Dendritic cell treated with granulocyte-macrophage colony-stimulating factor and Interleukin-4, amounts not matched to agents 40 ng/mL and 50 ng/mL, for 4 days (primary cell): Measurements from ENCODE around the gene AK9.
"Not testable (repeated sequence)": the region's sequence is repeated elsewhere in the genome, so short reads cannot be mapped to it uniquely, and the experiment has no call there.

Source experiments
- H3K27ac Mint-ChIP-seq: one replicate; pipeline ENCODE4 v1.8.0; 2022; ENCODE audit warnings: mild to moderate bottlenecking, mixed read lengths
- H3K27me3 Mint-ChIP-seq: one replicate; pipeline ENCODE4 v1.8.0; 2022; ENCODE audit warnings: mild to moderate bottlenecking, mixed read lengths
- H3K36me3 Mint-ChIP-seq: one replicate; pipeline ENCODE4 v1.8.0; 2022; ENCODE audit warnings: low read depth, mixed read lengths
- H3K4me1 Mint-ChIP-seq: one replicate; pipeline ENCODE4 v1.8.0; 2022; ENCODE audit warnings: low read depth, mixed read lengths
- H3K4me3 Mint-ChIP-seq: one replicate; pipeline ENCODE4 v1.8.0; 2022; ENCODE audit warnings: mild to moderate bottlenecking, moderate library complexity, mixed read lengths
- H3K9me3 Mint-ChIP-seq: one replicate; pipeline ENCODE4 v1.8.0; 2022; ENCODE audit warnings: mixed read lengths
- intact Hi-C: fragments of 100-400 bp; cut with micrococcal nuclease; formaldehyde crosslinking; loops from one replicate; pipeline ENCODE4 v1.15.0; 2022

The AK9 gene

GRCh38 chr6:109690737-109691621, at the start of gene AK9, which contains the start of gene FIG4:
Gene AK9 (minus strand): TSS chr6:109691202. CDS start chr6:109675745, 15,457 bp downstream.
Gene FIG4 (plus strand): TSS chr6:109691296. CDS start chr6:109691436, 140 bp downstream.
- Mint-ChIP-seq H3K27ac (peak within 1 kb of the TSS; percentile 96), H3K27me3 (no peaks in the 10 kb centered on the region), H3K36me3 (peaks cover 21% of the 10 kb centered on the region), H3K9me3 (peaks cover 6% of the 10 kb centered on the region), H3K4me3 (peak within 1 kb of the TSS; percentile 85), H3K4me1 (peaks cover 48% of the 10 kb centered on the region)
- intact Hi-C loops, result loop anchor here (1.0 to 5.0 kb wide), 2 partner anchors 249 to 489 kb away; partner anchors contain the start of genes CDC40, PPIL6 and SMPD2

GRCh38 chr6:109740787-109741186, 49.8 kb upstream of the AK9 start:
- H3K27ac Mint-ChIP-seq, result no peak overlapping the region
- H3K36me3 Mint-ChIP-seq, result peaks cover 69% of the 10 kb centered on the region
- no peaks in the 10 kb centered on the region for H3K27me3 Mint-ChIP-seq
- intact Hi-C loops, result no loop called here
- peaks cover 28% of the 10 kb centered on the region for H3K9me3 Mint-ChIP-seq
- no peaks in the 10 kb centered on the region for H3K4me1 Mint-ChIP-seq
- no peak overlapping the region for H3K4me3 Mint-ChIP-seq

- peaks cover 80% of the 10 kb centered on the region for H3K36me3 Mint-ChIP-seq
- no peak overlapping the region for H3K27ac Mint-ChIP-seq
These were observed 48.7 kb upstream of the AK9 start for GRCh38 chr6:109739686-109740085.

GRCh38 chr6:109738667-109739066, 47.7 kb upstream of the AK9 start:
- Mint-ChIP-seq H3K9me3 (peaks cover 28% of the 10 kb centered on the region), H3K4me1 (no peaks in the 10 kb centered on the region), H3K27ac (no peak overlapping the region), H3K36me3 (peaks cover 82% of the 10 kb centered on the region), H3K4me3 (no peak overlapping the region), H3K27me3 (no peaks in the 10 kb centered on the region)
- intact Hi-C loops, result no loop called here

More at GRCh38 chr6:109739686-109740085, 48.7 kb upstream of the AK9 start:
- intact Hi-C loops, result no loop called here
- no peak overlapping the region for H3K4me3 Mint-ChIP-seq
- H3K9me3 Mint-ChIP-seq, result peaks cover 28% of the 10 kb centered on the region
- H3K27me3 Mint-ChIP-seq, result no peaks in the 10 kb centered on the region
- no peaks in the 10 kb centered on the region for H3K4me1 Mint-ChIP-seq

GRCh38 chr6:109738255-109738654, 47.3 kb upstream of the AK9 start:
- Mint-ChIP-seq H3K27me3 (no peaks in the 10 kb centered on the region), H3K9me3 (peaks cover 28% of the 10 kb centered on the region), H3K4me1 (no peaks in the 10 kb centered on the region), H3K27ac (no peak overlapping the region), H3K36me3 (peaks cover 87% of the 10 kb centered on the region), H3K4me3 (no peak overlapping the region)
- intact Hi-C loops, result no loop called here

GRCh38 chr6:109736273-109737025, 45.4 kb upstream of the AK9 start:
- H3K27me3 Mint-ChIP-seq, result no peaks in the 10 kb centered on the region
- H3K9me3 Mint-ChIP-seq, result peaks cover 28% of the 10 kb centered on the region
- no peak overlapping the region for H3K4me3 Mint-ChIP-seq
- intact Hi-C loops, result no loop called here
- H3K27ac Mint-ChIP-seq, result no peak overlapping the region
- peaks cover 89% of the 10 kb centered on the region for H3K36me3 Mint-ChIP-seq
- no peaks in the 10 kb centered on the region for H3K4me1 Mint-ChIP-seq

GRCh38 chr6:109725250-109725649, 34.2 kb upstream of the AK9 start:
- H3K4me1 Mint-ChIP-seq, H3K9me3 Mint-ChIP-seq, H3K27me3 Mint-ChIP-seq, intact Hi-C loops, H3K4me3 Mint-ChIP-seq, H3K27ac Mint-ChIP-seq: not testable (repeated sequence)
- H3K36me3 Mint-ChIP-seq, result peaks cover 94% of the 10 kb centered on the region

- Mint-ChIP-seq H3K4me1 (peaks cover 10% of the 10 kb centered on the region), H3K4me3 (no peak overlapping the region), H3K36me3 (peaks cover 98% of the 10 kb centered on the region), H3K27ac (no peak overlapping the region), H3K27me3 (no peaks in the 10 kb centered on the region), H3K9me3 (peaks cover 9% of the 10 kb centered on the region)
- intact Hi-C loops, result no loop called here
These were observed 31.7 kb upstream of the AK9 start for GRCh38 chr6:109722564-109723254.

- peaks cover 17% of the 10 kb centered on the region for H3K4me1 Mint-ChIP-seq
- H3K9me3 Mint-ChIP-seq, result peaks cover 9% of the 10 kb centered on the region
- H3K4me3 Mint-ChIP-seq, result no peak overlapping the region
- peaks cover 98% of the 10 kb centered on the region for H3K36me3 Mint-ChIP-seq
- H3K27ac Mint-ChIP-seq, result no peak overlapping the region
- no peaks in the 10 kb centered on the region for H3K27me3 Mint-ChIP-seq
- intact Hi-C loops, result no loop called here
These were observed 31.0 kb upstream of the AK9 start for GRCh38 chr6:109722011-109722410.

- Mint-ChIP-seq H3K4me3 (no peak overlapping the region), H3K36me3 (peaks cover 97% of the 10 kb centered on the region), H3K9me3 (peaks cover 6% of the 10 kb centered on the region), H3K4me1 (peaks cover 13% of the 10 kb centered on the region), H3K27me3 (no peaks in the 10 kb centered on the region), H3K27ac (no peak overlapping the region)
- intact Hi-C loops, result no loop called here
These were observed 29.3 kb upstream of the AK9 start for GRCh38 chr6:109720311-109720710.

GRCh38 chr6:109718991-109719390, 28.0 kb upstream of the AK9 start:
- Mint-ChIP-seq H3K4me3 (no peak overlapping the region), H3K27ac (no peak overlapping the region), H3K36me3 (peaks cover 89% of the 10 kb centered on the region), H3K4me1 (peaks cover 17% of the 10 kb centered on the region), H3K27me3 (no peaks in the 10 kb centered on the region), H3K9me3 (no peaks in the 10 kb centered on the region)
- intact Hi-C loops, result loop anchor here (5.0 kb wide), 1 partner anchor 63 kb away; no protein-coding TSS in a partner anchor

- no peak overlapping the region for H3K4me3 Mint-ChIP-seq
- peaks cover 87% of the 10 kb centered on the region for H3K36me3 Mint-ChIP-seq
- no peaks in the 10 kb centered on the region for H3K9me3 Mint-ChIP-seq
- H3K27me3 Mint-ChIP-seq, result no peaks in the 10 kb centered on the region
- intact Hi-C loops, result loop anchor here (5.0 kb wide), 1 partner anchor 64 kb away; no protein-coding TSS in a partner anchor
- no peak overlapping the region for H3K27ac Mint-ChIP-seq
- H3K4me1 Mint-ChIP-seq, result peaks cover 26% of the 10 kb centered on the region
These were observed 27.0 kb upstream of the AK9 start for GRCh38 chr6:109717971-109718370.

GRCh38 chr6:109715616-109716015, 24.6 kb upstream of the AK9 start:
- no peaks in the 10 kb centered on the region for H3K9me3 Mint-ChIP-seq
- H3K36me3 Mint-ChIP-seq, result peaks cover 74% of the 10 kb centered on the region
- H3K4me3 Mint-ChIP-seq, result no peak overlapping the region
- intact Hi-C loops, result loop anchor here (5.0 kb wide), 1 partner anchor 67 kb away; no protein-coding TSS in a partner anchor
- H3K27me3 Mint-ChIP-seq, result no peaks in the 10 kb centered on the region
- no peak overlapping the region for H3K27ac Mint-ChIP-seq
- H3K4me1 Mint-ChIP-seq, result peaks cover 40% of the 10 kb centered on the region
